Measurements from ENCODE around the gene FCHSD2.

DNA sequence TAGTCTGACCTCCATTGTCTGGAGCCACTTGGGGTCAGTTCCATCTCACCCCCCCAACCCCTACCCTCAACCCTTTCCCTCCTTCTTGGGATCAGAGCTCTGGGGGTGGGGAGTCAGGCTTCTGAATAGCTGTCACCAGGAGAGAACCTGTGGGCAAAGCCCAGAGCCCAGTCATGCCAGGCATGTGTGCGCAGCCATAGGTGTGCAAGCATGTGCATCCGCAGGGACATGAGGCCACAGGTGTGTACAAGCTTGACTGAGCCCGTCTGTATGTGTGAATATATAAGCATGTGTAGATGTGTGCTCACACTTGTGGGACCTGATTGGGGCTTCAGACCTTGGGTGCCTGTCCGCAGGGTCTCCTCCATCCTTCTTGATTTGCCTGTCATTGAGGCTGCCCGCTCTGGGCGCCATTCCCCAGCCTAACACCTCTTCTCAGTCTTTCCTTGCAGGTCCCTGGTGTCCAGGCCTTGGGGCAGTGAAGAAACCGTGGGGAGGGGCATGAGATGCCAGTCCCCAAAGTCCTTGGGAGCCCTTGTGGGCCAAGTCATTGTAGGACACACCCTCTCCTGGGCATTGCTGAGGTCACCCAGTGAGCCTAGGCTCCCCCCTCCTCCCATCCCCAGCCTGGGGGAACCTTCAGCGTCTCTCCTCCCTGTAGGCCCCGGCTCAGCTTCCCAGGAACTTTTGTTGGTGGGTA lies 318.9 kb downstream of the FCHSD2 start:
- TF ChIP-seq YY1 (IDR thresholded peaks at IDR 0.05; ENCODE audit: insufficient read depth, insufficient read length) = no peak
- no peak for TF ChIP-seq SUZ12 (IDR thresholded peaks at IDR 0.05; ENCODE audit: extremely low read depth, insufficient read depth, insufficient read length)
- TF ChIP-seq ZNF274 (IDR thresholded peaks at IDR 0.05; ENCODE audit: low read depth, low read length) = no peak

All from NT2/D1 (cell line).